GM12801 (cell line): ENCODE measurements around the gene DNPH1.

Source experiments
- TF ChIP-seq, protein P1 (sequence below): IDR thresholded peaks from one replicate; pipeline ENCODE4 v1.5.1; 2011; ENCODE audit warnings: control low read depth; ENCODE audit not compliant: insufficient read length; ENCODE audit errors: extremely low read depth

Gene DNPH1

DNA sequence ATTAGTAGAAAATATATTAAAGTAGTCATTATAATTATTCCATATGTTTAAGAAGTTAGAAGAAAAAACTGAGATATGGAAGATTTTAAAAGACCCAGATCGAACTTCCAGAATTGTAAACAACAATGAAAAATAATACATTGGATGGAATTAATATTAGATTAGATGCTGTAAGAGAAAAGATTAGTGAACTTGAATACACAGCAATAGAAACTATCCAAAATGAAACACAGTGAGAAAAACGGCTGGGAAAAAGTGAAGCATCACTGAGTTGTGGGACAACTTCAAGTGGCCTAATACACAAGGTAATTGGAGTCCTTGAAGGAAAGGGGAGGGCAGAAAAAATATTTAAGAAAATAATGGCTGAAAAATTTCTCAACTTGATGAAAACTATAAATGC lies 9.8 kb upstream of the DNPH1 start:
- TF ChIP-seq, protein P1, sequence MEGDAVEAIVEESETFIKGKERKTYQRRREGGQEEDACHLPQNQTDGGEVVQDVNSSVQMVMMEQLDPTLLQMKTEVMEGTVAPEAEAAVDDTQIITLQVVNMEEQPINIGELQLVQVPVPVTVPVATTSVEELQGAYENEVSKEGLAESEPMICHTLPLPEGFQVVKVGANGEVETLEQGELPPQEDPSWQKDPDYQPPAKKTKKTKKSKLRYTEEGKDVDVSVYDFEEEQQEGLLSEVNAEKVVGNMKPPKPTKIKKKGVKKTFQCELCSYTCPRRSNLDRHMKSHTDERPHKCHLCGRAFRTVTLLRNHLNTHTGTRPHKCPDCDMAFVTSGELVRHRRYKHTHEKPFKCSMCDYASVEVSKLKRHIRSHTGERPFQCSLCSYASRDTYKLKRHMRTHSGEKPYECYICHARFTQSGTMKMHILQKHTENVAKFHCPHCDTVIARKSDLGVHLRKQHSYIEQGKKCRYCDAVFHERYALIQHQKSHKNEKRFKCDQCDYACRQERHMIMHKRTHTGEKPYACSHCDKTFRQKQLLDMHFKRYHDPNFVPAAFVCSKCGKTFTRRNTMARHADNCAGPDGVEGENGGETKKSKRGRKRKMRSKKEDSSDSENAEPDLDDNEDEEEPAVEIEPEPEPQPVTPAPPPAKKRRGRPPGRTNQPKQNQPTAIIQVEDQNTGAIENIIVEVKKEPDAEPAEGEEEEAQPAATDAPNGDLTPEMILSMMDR = no peak

DNA sequence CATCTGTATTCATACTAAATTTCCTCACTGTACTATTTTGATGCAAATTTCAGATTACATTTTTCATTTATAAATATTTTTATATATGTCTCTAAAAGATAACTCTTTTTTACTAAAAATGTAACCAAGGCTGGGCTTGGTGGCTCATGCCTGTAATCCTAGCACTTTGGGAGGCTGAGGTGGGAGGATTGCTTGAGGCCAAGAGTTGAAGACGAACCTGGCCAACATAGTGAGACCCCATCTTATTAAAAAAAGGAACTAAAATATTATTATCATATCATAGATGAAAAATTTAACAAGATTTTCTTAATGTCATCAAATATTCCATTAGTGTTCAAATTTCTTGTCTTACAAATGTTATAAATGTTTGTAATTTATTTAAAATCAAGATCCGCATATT lies 6.6 kb upstream of the DNPH1 start:
- TF ChIP-seq, protein P1 = no peak

DNA sequence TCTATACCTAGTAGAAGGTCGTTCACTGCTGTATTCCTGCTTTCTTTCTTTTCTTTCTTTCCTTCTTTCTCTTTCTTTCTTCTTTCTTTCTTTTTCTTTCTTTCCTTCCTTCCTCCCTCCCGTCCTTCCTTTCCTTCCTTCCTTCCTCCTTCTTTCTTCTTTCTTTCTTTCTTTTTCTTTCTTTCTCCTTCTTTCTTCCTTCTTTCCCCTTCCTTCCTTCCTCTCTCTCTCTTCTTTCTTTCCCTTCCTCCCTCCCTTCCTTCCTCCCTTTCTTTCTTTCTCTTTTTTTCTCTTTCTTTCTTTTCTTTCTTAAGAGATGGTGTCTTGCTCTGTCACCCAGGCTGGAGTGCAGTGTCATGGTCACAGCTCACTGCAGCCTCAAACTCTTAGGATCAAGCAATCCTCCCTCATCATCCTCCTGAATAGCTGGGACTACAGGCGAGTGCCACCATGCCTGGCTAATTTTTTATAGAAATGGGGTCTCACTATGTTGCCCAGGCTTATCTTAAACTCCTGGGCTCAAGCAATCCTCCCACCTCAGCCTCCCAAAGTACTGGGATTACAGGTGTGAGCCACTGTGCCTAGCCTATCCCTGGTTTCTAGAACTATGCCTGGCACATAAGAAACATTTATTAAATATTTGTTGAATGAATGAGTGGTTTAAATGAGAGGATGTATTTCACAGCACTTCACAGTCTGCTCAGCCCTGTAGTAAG lies 2.6 kb upstream of the DNPH1 start:
- TF ChIP-seq, protein P1 = no peak

DNA sequence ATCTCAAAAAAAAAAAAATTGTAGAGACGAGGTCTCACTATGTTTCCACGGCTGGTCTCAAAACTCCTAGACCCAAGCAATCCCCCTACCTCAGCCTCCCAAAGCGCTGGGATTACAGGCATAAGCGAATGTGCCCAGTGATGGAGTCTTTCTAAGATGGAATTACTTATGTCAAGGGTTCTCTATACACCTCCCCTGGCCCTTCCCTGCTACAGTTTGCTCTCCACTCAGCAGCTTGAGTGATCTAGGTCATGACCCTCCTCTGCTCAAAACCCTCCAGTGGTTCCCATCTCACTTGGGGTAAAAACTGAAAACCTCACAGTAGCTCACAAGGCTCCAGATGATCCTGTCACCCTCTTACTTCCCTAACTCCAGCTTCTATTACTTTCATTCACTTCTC lies 1.8 kb upstream of the DNPH1 start:
- TF ChIP-seq, protein P1 = no peak

DNA sequence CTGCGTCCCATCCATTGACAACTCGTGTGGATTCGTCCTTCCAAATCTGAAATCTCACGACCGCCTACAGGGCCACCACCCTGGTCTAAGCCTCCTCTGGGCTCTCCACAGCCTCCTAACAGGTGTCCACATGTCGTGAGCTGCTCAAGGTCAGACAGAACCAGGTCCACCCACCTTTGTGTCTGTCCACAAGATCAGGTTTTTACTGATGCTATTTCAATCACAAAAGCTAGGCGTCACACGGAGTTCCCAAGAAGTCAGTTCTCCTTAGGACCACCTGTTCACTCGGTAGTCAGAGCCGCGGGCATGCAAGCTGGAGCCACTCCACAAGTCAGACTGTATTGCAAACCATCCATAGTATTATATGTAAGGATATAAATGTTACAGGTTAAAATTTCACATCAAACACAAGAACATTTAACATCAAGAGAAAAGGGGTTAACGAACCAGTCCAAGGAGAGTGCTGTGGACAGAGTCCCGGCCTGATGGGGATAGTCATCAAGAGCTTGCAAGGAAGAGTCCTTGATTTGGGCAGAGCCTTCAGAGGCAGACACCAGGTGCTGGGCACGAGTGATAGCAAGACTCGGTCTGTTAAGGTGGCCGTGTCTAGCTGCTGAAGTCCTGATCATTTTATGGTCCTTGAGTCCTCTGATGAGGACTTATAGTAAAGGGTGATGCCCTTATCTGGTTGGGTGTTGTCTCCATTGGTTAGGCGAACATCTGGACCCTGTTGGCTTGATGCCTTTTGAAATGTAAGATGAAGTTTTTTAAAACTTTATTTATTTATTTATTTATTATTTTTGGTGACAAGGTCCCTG lies 731 bp upstream of the DNPH1 start:
- TF ChIP-seq, protein P1 = no peak

DNA sequence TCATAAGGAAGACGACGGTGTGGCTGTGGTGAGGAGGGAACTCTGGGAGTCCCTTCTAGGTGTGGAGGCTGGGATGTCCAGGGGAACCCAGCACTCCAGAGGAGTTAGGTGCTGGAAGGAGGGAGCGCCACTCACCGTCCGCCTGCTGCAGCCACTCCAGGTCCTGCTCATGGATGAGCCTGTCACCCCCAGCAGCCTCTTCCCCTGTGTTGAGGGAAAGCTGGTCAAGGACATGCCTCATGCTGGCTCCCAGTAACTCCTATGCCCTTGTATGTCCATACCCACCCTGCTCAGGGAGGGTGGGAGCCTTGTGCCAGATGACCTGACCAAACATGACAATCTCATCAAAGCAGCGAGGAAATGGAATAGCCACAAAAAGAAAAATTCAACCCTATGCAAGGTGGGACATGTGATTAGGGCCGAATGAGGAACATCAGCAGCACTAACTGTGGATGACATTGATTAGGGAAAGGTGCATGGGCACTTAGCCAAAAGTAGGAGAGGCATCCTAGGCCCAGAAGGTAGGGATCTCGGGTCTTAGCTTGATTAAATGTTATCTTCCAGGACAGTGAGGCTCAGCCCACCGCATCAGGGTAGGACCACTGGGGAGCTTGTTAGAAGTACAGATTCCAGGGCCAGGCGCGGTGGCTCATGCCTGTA lies 3.0 kb downstream of the DNPH1 start:
- TF ChIP-seq, protein P1 = no peak

DNA sequence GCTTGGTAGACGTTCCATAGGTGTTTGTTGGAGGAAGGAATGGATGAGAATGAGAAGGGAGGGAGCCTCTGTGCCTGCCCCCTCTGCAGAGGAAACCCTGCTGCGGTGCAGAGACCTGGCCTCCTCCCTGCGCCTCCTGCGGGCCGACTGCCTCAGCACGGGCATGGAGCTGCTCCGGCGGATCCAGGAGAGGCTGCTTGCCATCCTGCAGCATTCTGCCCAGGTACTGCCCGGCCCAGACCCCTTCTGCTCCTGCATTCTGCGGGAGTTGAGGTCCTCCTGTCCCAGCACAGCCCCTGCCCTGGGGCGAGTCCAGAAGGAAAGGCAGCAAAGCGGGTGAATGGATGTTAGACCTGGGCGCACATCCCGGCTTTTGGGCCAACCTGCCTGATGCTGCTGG lies 6.1 kb downstream of the DNPH1 start:
- TF ChIP-seq, protein P1 = no peak
